ENCODE measurements around the gene SPC25.

DNA sequence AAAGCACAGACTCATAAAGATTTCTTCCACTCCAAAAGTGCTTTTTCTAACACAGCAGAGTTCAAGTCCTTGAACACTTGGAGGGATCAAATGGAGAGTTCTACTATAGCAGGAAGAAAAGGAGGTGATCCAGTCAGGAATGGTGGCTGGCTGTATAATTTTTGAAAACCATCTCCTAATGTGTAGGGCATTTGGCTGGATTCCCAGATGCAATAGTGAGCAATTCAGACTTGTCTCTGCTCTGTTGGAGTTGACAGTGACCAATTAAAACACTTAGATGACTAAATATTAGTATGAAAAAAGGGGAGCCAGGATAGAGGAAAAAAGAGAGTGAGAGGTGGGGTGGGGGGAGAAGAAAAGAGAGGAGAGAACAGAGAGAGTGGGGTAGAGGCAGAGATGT lies 5.5 kb upstream of the SPC25 start:
- TF ChIP-seq, protein P1, sequence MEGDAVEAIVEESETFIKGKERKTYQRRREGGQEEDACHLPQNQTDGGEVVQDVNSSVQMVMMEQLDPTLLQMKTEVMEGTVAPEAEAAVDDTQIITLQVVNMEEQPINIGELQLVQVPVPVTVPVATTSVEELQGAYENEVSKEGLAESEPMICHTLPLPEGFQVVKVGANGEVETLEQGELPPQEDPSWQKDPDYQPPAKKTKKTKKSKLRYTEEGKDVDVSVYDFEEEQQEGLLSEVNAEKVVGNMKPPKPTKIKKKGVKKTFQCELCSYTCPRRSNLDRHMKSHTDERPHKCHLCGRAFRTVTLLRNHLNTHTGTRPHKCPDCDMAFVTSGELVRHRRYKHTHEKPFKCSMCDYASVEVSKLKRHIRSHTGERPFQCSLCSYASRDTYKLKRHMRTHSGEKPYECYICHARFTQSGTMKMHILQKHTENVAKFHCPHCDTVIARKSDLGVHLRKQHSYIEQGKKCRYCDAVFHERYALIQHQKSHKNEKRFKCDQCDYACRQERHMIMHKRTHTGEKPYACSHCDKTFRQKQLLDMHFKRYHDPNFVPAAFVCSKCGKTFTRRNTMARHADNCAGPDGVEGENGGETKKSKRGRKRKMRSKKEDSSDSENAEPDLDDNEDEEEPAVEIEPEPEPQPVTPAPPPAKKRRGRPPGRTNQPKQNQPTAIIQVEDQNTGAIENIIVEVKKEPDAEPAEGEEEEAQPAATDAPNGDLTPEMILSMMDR (IDR thresholded peaks at IDR 0.05) = no peak
- TF ChIP-seq POLR2A (IDR thresholded peaks at IDR 0.05) (no peak), EP300 (IDR thresholded peaks at IDR 0.05) (no peak)

Data from ovary (tissue), 3 donors.